GM21515 (cell line): Measurements from ENCODE around the gene ETS1.
"Not testable (repeated sequence)": the region's sequence is repeated elsewhere in the genome, so short reads cannot be mapped to it uniquely, and the experiment has no call there.

Experiments used
- ATAC-seq: cut with Tn5 transposase; IDR thresholded peaks from one replicate; pipeline ENCODE4 v1.9.1; 2021; ENCODE audit not compliant: unreplicated experiment

The ETS1 gene

DNA sequence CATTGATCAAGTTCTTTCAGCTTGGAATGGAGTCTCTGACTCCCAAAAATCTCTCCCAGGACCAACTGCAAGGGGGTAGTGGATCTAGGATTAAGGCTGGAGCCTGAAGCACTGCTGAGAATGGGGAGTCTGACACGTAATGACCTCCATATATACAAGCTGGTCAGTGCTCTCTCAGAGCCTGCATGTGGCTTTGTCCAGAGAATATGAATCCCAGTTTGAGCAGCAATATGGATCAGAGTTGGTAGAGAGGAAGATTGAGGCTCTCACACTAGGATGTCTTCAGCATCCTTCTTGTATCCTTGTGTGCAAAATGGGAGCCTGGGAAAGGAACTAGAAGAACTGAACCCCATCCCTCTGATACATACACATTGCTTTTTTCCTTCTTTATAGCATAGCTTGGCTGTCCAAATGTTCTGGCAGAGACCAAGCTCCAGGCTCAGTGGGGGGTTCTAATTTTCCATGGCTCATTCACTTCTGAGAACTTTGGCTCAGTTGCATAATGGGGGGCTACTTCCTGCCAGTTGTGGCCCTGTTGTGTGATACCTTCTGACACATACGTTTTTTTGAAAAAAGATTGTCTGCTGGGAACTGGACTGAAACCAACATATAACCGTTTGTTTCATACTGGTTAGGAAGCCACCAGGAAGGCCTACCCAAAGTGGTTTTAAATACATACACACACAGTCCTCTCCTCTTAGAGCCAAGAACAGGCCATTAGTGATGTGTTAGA is 138.2 kb downstream of the ETS1 start:
- ATAC-seq, result no peak

GRCh38 chr11:128448200-128448886 is 139.0 kb downstream of the ETS1 start:
- ATAC-seq, result no peak

- no peak for ATAC-seq
Measured at GRCh38 chr11:128447233-128447632, 140.1 kb downstream of the ETS1 start.

GRCh38 chr11:128445921-128446320 is 141.4 kb downstream of the ETS1 start:
- ATAC-seq, result not testable (repeated sequence)

GRCh38 chr11:128437136-128437535 is 150.2 kb downstream of the ETS1 start:
- no peak for ATAC-seq

DNA sequence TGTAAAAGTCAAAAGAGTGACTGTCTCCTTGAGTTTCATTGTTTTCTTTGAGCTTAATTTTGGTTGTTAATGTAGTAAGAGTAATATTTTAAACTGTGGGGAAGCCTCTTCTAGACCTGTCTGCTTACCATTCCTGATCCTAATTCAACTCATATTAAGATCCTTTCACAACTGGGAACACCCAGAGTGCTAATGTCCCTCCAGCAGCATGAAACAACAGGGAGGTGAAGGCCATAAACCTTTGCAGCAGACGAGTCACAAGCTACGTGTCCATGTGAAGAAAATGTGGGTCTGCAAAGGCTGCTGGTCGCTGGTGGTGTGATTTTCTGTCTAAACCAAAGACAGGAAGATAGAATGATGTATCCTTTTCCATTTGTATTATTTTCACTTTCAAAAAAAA is 152.5 kb downstream of the ETS1 start:
- ATAC-seq, result no peak

DNA sequence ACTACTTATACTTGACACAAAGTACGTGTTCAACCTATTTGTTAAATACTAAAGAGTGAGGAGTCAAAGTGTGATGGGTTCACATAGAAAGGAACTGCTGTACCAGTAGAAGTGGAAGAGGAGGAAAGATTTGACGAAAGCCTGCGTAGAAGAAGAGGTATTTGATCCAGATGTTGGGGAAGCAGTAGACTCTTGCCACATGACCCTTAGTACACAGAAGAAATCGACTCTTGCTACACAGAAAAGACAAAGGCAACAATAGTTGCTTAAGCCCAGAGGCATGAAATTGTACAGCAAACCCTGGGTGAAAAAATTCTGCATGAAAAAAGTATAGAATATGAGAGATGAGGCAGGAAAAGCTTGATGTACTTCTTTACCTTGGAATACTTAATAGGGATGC is 152.9 kb downstream of the ETS1 start:
- no peak for ATAC-seq

GRCh38 chr11:128432926-128433325 is 154.4 kb downstream of the ETS1 start:
- ATAC-seq, result no peak

- no peak for ATAC-seq
Measured at GRCh38 chr11:128431931-128432330, 155.4 kb downstream of the ETS1 start.

DNA sequence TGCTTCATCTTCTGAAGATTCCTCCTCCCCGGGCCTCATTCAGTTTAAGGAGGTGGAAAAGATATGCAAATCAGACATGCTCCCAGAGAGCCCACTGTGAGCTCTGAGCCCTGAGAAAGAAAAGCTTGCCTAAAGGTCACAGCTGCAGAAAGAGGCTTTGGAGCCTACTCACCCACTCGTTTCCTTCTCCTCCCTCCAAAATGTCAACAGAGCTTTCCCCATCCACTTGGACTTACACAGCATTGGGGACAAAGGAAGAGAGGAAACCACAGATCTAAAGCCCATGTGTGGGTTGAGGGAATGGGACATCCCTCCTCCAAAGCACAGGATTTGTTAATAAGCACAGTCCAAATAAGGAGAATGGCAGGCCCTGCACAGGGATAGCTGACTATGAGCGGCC is 158.4 kb downstream of the ETS1 start:
- ATAC-seq, result no peak

GRCh38 chr11:128424851-128425285 is 162.5 kb downstream of the ETS1 start:
- no peak for ATAC-seq

DNA sequence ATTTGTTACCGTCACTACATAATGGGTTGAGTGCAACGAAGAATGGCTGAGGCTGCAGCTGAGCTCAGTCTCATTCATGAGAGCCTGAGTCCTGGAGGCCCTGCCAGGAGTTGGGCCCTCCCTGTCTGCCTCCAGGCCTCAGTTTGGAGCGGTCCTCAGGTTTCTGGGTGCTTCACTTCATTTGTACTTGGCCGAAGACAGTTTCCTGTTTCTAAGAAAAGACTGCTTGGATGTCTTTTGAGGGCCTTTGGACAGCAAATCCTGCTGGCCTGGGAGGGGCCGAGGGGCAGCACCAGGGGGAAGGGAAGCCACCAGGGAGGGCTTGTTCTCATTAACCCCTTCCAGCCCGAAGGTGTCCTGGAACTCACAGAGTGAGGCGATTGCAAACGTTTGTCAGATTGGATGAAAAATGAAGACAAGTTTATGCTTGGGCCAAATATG is 163.1 kb downstream of the ETS1 start:
- ATAC-seq, result no peak

- no peak for ATAC-seq
Measured at GRCh38 chr11:128422576-128423370, 164.6 kb downstream of the ETS1 start.

- ATAC-seq, result no peak
Measured at GRCh38 chr11:128421577-128422330, 165.6 kb downstream of the ETS1 start.

DNA sequence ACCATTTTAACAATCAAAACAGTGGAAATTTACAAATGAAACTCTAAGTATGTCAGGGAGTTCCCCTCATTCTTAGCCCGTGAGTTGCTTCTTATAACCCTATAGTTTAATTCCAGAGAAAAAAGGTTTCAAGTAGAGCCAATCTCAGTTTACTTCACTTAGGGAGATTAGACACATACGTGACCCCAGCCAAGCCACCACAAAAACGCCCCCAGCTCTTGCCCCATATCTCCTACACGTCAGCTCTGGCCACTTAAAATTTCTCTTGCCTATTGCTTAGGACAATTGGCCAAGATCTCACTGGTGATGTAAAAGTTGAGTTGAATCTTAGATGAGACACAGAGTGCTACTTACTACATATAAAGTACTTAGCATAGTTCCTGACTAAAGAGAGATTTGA is 166.4 kb downstream of the ETS1 start:
- ATAC-seq, result no peak

DNA sequence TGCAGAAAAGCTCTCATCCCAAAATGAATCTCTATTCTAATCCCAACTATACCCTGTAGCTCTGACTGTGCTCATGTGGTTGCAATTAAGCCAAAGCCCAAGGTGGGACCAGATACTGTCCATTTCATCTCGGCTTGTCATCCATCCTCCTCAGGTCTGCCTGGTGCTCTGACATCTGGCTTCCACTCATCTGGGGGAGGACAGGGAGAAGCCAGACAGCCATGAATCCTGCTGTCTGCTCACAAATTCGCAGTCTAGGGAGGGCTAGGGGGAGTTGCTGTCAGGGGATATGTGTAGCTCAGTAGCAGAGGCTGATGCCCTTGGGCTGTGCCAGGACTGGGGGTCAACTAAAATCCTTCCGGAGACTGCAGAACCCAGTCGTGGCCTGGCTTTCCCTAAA is 167.1 kb downstream of the ETS1 start:
- ATAC-seq, result no peak

GRCh38 chr11:128419012-128419767 is 168.2 kb downstream of the ETS1 start:
- no peak for ATAC-seq

DNA sequence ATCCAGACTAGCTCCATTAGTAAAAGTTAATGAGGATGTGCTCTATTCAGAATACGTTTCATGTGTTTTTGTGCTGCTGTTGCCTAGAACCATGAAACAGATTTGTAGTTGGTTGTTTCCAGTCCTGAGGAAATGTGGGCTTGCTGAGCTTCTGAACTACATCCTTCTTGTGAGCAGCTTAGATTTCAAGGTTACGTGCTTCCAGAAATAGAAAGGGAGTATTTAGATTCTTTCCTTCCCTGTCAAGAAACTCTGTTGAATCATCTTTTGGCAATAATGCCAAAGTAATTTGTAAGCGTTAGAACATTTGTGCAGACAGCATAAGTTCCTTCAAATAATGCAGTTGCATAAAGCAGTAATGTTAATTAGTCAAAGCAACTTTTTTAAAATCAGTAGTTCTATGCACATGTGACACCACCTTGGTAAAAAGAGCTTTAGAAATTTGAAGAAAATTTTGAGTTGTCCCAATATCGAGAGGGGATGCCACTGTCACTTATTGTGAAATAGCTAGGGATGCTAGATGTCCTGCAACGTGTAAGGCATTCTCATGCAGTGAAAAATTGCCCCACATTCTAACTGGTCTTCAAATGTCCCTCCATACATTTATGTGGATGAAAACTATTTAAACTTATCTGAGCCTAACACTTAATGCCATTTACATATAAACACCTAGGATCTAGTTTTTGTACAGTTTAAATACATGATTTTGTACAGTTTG is 169.6 kb downstream of the ETS1 start:
- ATAC-seq, result no peak

GRCh38 chr11:128416976-128417375 is 170.4 kb downstream of the ETS1 start:
- no peak for ATAC-seq

DNA sequence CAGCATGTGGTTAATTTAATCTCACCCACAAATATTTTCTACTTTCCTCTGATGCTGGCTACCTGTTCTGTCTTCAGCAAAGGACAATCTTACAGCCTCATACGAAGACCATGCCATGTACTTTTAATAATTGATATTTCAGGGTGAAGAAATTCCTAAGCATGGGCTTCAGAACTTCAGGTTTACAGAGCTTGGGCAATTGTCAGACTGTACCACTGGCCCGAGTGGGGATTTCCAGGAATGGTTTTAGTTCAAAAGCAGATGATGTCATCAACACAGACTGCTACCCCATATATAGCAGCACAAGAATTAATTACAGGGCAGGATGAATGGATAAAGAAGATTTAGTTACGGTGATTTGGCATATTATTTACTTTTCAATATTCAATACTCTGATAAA is 171.8 kb downstream of the ETS1 start:
- no peak for ATAC-seq
